GM18505 (cell line): Measurements from ENCODE around the gene HNRNPH2.

Experiments
- ATAC-seq: cut with Tn5 transposase; IDR thresholded peaks from one replicate; pipeline ENCODE4 v1.9.1; 2021; ENCODE audit not compliant: unreplicated experiment
- POLR2A ChIP-seq: IDR thresholded peaks from 4 replicates; pipeline ENCODE4 v1.6.1; 2011; ENCODE audit warnings: borderline replicate concordance; ENCODE audit not compliant: insufficient read depth, insufficient read length; ENCODE audit errors: extremely low read depth

The HNRNPH2 gene

GRCh38 chrX:101386542-101386885 is 21.5 kb upstream of the HNRNPH2 start:
- no peak for ATAC-seq
- TF ChIP-seq POLR2A = no peak

GRCh38 chrX:101388604-101389003 is 19.4 kb upstream of the HNRNPH2 start:
- no peak for ATAC-seq
- TF ChIP-seq POLR2A = no peak

- ATAC-seq = peak; percentile 73
- peak; percentile 97 for TF ChIP-seq POLR2A
Measured at GRCh38 chrX:101390664-101391525, 17.1 kb upstream of the HNRNPH2 start, which contains the start of gene RPL36A. RPL36A (plus strand) TSS chrX:101391011; CDS start chrX:101391044, 33 bp downstream.

GRCh38 chrX:101391831-101392230 is 16.2 kb upstream of the HNRNPH2 start:
- no peak for ATAC-seq
- TF ChIP-seq POLR2A = no peak

- no peak for TF ChIP-seq POLR2A
- no peak for ATAC-seq
Measured at GRCh38 chrX:101393530-101394305, 14.3 kb upstream of the HNRNPH2 start.

GRCh38 chrX:101394372-101394771 is 13.7 kb upstream of the HNRNPH2 start:
- ATAC-seq = no peak
- no peak for TF ChIP-seq POLR2A

GRCh38 chrX:101395789-101396188 is 12.2 kb upstream of the HNRNPH2 start:
- no peak for TF ChIP-seq POLR2A
- ATAC-seq = no peak

- no peak for TF ChIP-seq POLR2A
- ATAC-seq = no peak
Measured at GRCh38 chrX:101397779-101398178, 10.2 kb upstream of the HNRNPH2 start.

GRCh38 chrX:101398694-101399093 is 9.3 kb upstream of the HNRNPH2 start:
- no peak for ATAC-seq
- no peak for TF ChIP-seq POLR2A

- no peak for TF ChIP-seq POLR2A
- no peak for ATAC-seq
Measured at GRCh38 chrX:101399825-101400224, 8.2 kb upstream of the HNRNPH2 start.

- TF ChIP-seq POLR2A = no peak
- no peak for ATAC-seq
Measured at GRCh38 chrX:101407167-101407747, 765 bp upstream of the HNRNPH2 start.

GRCh38 chrX:101408532-101408841 is 465 bp downstream of the HNRNPH2 start:
- ATAC-seq = no peak
- no peak for TF ChIP-seq POLR2A

GRCh38 chrX:101409043-101409442 is 1.0 kb downstream of the HNRNPH2 start:
- no peak for TF ChIP-seq POLR2A

More at GRCh38 chrX:101409043-101409442, 1.0 kb downstream of the HNRNPH2 start:
- no peak for ATAC-seq
